Psoas muscle (tissue), 8 donors: ENCODE measurements around the gene C16orf95. TPM values are rescaled to one million over a fixed set of nuclear protein-coding genes. Genes with fewer than 3 reads are reported as not detected.

Source experiments
- ATAC-seq, 4 donors: fragments of 200-7000 bp; cut with Tn5 transposase; one replicate each; pipeline ENCODE4 v1.9.1; 2020; ENCODE audit warnings: moderate library complexity in 3 of 4, mild to moderate bottlenecking in 2 of 4
- DNase-seq, 2 donors: peaks; one replicate each; pipeline ENCODE4 v3.0.0-alpha.2; 2020
- H3K27ac ChIP-seq: fragments of 200-600 bp; one replicate; pipeline ENCODE4 v1.8.0; 2022
- H3K27me3 ChIP-seq, 3 donors: fragments of 200-600 bp in 1 of 3; one replicate each; pipeline versions ENCODE4 v1.6.1 to v1.8.0; 2013 to 2022; ENCODE audit warnings: low read length in 2 of 3, mild to moderate bottlenecking in 2 of 3, moderate library complexity in 1 of 3; ENCODE audit not compliant: insufficient read depth in 3 of 3
- H3K36me3 ChIP-seq, 2 donors: fragments of 200-600 bp in 1 of 2; one replicate each; pipeline versions ENCODE4 v1.6.1 to v1.8.0; 2013 to 2022; ENCODE audit warnings: low read depth in 1 of 2, mild to moderate bottlenecking in 1 of 2, moderate library complexity in 1 of 2; ENCODE audit not compliant: insufficient read depth in 1 of 2
- H3K4me1 ChIP-seq: fragments of 200-600 bp; one replicate; pipeline ENCODE4 v1.8.0; 2022
- H3K4me3 ChIP-seq: fragments of 200-600 bp; one replicate; pipeline ENCODE4 v1.8.0; 2022; ENCODE audit warnings: mild to moderate bottlenecking
- H3K9me3 ChIP-seq: fragments of 200-600 bp; one replicate; pipeline ENCODE4 v1.8.0; 2022
- WGBS, 3 donors: extraction: QIAGEN DNeasy Blood & Tissue Kit; methylation state at CpG; one replicate each; pipeline versions ENCODE4 v1.1.6 to v1.1.7; 2013; 5-methylcytosine and 5-hydroxymethylcytosine counted together
- intact Hi-C, 2 donors: fragments of 100-400 bp; cut with DNase I; formaldehyde crosslinking; loops; one replicate each; pipeline versions ENCODE4 v1.11.0 to v1.14.2; 2022
- polyA plus RNA-seq, 3 donors: library from polyadenylated mRNA; stranded (reverse); fragments of 200-250 nt; gene quantifications; one replicate each; pipeline ENCODE4 v1.2.3, GENCODE V29; 2013
- total RNA-seq, 4 donors: library from RNA; stranded (reverse); fragmentation: NEBNext Ultra II Directional in 2 of 4; extraction: Animal tissue kit (Norgen Biotek cat#: 25700) in 2 of 4; gene quantifications; one replicate each; pipeline versions ENCODE4 v1.2.1 to v1.2.4, GENCODE V29; 2021 to 2023
- TF ChIP-seq, protein P1 (sequence below): fragments of 200-600 bp; IDR thresholded peaks from one replicate; pipeline ENCODE4 v1.8.0; 2022; ENCODE audit warnings: antibody characterized with exemption
- donor health status: healthy with polysubstance abuse.
- donor health status: DM: no; HTN: no; CAD: no; lungs with moderate emphysema.
- donor health status: Bipolar disorder and iron deficiency.
- donor health status: healthy.
- donor health status: DM: yes; HTN: yes; CAD: no.
- donor health status: DM: no; HTN: no; CAD: no.
- donor health status: DM: no; HTN: no; CAD: no.
- donor health status: DM: yes; HTN: yes; CAD: no.

C16orf95 gene
- total and polyA plus RNA-seq, 7 donors = 1.7 to 8.1 (median 5.4) TPM

DNA sequence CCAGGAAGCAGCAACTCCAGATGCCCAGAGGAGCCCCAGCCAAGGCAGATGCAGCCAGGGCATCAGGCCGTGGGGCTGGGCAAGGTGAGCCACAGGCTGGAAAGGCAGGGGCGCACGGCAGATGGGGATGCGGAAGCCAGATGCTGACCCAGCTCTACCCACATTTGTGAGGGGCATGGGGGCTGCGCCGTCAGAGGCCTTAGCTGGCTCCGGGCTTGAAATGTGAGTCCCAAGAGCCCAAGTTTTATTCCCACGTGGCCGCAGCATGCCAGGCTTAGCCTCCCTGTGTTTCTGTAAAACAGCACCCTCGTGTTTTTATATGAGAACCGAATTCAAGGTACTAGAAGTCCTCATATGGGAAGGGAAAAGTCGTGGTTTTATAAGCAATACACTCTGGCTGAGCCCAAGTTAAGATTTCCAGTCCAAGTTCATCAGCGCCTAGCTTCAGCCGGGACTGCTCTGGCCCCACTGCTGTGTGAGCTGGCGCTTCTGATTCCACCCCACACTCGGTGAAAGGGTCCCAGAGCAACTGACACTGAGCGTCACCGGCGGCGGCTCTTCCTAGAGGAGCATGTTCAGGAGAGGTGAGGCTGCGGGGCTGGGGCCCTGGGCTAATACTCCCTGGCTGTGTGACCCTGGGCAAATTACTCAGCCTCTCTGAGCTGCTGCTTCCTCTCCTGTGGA, 6.7 kb upstream of the C16orf95 start:
- Histone ChIP-seq H3K4me1 (peaks cover 22% of the 10 kb centered on the region), H3K27ac (no peak overlapping the region), H3K27me3 (no peaks in the 10 kb centered on the region), H3K4me3 (no peak overlapping the region), H3K36me3 (peaks cover 0 to 18% of the 10 kb centered on the region in 2 donors), H3K9me3 (no peaks in the 10 kb centered on the region)
- 79 to 92% (median 81%) methylated on average over 20 to 21 of the region's 21 CpGs for whole genome bisulfite sequencing, 3 donors
- intact Hi-C loops = loop anchor here (2.0 kb wide), 2 partner anchors 59 to 69 kb away; partner anchors contain the start of genes FBXO31 (in 2 of the 2) and MAP1LC3B (in 1 of the 2)
- DNase-seq (peak in 1 of 2 donors; percentile 32), ATAC-seq (peak in 1 of 4 donors; percentile 7)
- TF ChIP-seq, protein P1, sequence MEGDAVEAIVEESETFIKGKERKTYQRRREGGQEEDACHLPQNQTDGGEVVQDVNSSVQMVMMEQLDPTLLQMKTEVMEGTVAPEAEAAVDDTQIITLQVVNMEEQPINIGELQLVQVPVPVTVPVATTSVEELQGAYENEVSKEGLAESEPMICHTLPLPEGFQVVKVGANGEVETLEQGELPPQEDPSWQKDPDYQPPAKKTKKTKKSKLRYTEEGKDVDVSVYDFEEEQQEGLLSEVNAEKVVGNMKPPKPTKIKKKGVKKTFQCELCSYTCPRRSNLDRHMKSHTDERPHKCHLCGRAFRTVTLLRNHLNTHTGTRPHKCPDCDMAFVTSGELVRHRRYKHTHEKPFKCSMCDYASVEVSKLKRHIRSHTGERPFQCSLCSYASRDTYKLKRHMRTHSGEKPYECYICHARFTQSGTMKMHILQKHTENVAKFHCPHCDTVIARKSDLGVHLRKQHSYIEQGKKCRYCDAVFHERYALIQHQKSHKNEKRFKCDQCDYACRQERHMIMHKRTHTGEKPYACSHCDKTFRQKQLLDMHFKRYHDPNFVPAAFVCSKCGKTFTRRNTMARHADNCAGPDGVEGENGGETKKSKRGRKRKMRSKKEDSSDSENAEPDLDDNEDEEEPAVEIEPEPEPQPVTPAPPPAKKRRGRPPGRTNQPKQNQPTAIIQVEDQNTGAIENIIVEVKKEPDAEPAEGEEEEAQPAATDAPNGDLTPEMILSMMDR = no peak

DNA sequence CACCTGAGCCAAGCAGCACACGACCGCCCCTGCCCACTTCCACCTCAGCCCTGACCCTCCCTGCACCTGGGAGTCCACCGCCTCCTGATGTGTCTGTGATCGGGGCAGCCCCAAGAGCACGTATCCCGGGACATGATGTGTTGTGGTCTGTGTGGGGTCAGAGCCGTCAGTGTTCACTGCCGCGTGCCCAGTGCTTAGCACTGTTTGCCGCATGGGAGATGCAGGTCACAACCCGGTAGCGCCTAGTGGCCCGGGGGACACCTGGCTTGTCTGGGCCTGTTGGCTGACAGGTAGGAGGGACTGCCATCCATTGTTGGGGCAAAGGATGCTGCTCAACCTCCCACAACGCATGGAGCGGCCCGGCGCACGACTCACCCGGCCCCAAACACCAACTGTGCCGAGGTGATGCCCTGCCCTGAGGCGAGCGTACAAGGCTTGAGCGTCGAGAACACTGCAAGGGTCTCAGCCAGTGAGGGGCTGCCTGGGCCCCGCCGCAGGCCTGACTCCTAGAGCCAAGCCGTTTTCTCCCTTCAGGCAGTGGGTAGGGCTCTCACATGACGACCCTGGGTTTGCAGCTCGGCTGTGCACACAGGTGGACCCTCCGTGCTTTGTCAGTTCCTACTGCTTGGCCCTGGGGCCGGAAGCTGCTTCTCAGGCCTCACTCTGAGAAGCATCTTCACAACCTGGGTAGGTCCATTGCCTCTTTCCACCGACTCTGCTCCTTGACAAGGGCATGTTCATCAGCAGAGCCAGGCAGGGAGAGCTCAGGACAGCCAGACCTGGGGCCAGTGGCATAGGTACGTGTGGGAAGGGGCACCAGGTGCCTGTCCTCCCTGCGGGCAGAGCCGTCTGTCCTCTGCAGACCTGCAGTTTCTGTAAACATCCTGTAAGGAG, 5.9 kb upstream of the C16orf95 start:
- Histone ChIP-seq H3K9me3 (no peaks in the 10 kb centered on the region), H3K27ac (no peak overlapping the region), H3K4me1 (peaks cover 30% of the 10 kb centered on the region), H3K4me3 (no peak overlapping the region), H3K36me3 (peaks cover 0 to 10% of the 10 kb centered on the region in 2 donors), H3K27me3 (no peaks in the 10 kb centered on the region)
- TF ChIP-seq, protein P1 = no peak
- DNase-seq = peak in 1 of 2 donors; percentile 44
- 88 to 90% (median 89%) methylated on average over 35 of the region's 35 CpGs for WGBS, 3 donors
- no peak for ATAC-seq
- intact Hi-C loops = no loop called here

GRCh38 chr16:87322360-87322759, 5.2 kb upstream of the C16orf95 start:
- 82 to 90% (median 87%) methylated on average over 9 of the region's 9 CpGs for WGBS, 3 donors
- no peaks in the 10 kb centered on the region for H3K9me3 ChIP-seq
- intact Hi-C loops = no loop called here
- peaks cover 0 to 5% of the 10 kb centered on the region in 2 donors for H3K36me3 ChIP-seq
- ATAC-seq (no peak), DNase-seq (peak in 1 of 2 donors; percentile 25)
- H3K4me1 ChIP-seq = peaks cover 32% of the 10 kb centered on the region
- no peak overlapping the region for H3K4me3 ChIP-seq
- no peaks in the 10 kb centered on the region for H3K27me3 ChIP-seq
- TF ChIP-seq, protein P1 = no peak
- no peak overlapping the region for H3K27ac ChIP-seq

- Histone ChIP-seq H3K27me3 (no peaks in the 10 kb centered on the region), H3K27ac (no peak overlapping the region), H3K4me1 (peaks cover 33% of the 10 kb centered on the region), H3K4me3 (no peak overlapping the region), H3K9me3 (no peaks in the 10 kb centered on the region), H3K36me3 (peaks cover 0 to 5% of the 10 kb centered on the region in 2 donors)
- DNase-seq (no peak), ATAC-seq (no peak)
- TF ChIP-seq, protein P1 = no peak
- 76 to 82% (median 79%) methylated on average over 20 of the region's 20 CpGs for WGBS, 3 donors
- intact Hi-C loops = no loop called here
These were observed 4.3 kb upstream of the C16orf95 start for GRCh38 chr16:87321336-87322107.
